RWPE2 (cell line): ENCODE results near the gene AP1AR.
"Not testable (repeated sequence)": the region's sequence is repeated elsewhere in the genome, so short reads cannot be mapped to it uniquely, and the experiment has no call there.

ENCODE experiments used
- ATAC-seq: fragments of 200-7000 bp; cut with Tn5 transposase; 3 replicates; pipeline ENCODE4 v1.9.1; 2021; ENCODE audit warnings: low read depth
- DNase-seq: peaks from one replicate; pipeline ENCODE4 v3.0.0-alpha.2; 2020; ENCODE audit warnings: low spot score
- H3K27ac ChIP-seq: fragments of 450-650 bp; 2 replicates; pipeline ENCODE4 v1.5.1; 2017; ENCODE audit warnings: mild to moderate bottlenecking; ENCODE audit not compliant: poor library complexity, severe bottlenecking
- H3K27me3 ChIP-seq: fragments of 250-450 bp; sonication (Bioruptor Pico); 2 replicates; pipeline ENCODE4 v1.5.1; 2021; ENCODE audit warnings: mild to moderate bottlenecking, moderate library complexity; ENCODE audit not compliant: insufficient read depth, poor library complexity, severe bottlenecking
- H3K36me3 ChIP-seq: fragments of 250-450 bp; sonication (Bioruptor Pico); 2 replicates; pipeline ENCODE4 v1.5.1; 2020; ENCODE audit warnings: low read depth, mild to moderate bottlenecking, moderate library complexity
- H3K4me1 ChIP-seq: fragments of 250-450 bp; sonication (Bioruptor Pico); 2 replicates; pipeline ENCODE4 v1.5.1; 2021; ENCODE audit warnings: mild to moderate bottlenecking, moderate library complexity; ENCODE audit not compliant: insufficient read depth, poor library complexity, severe bottlenecking
- H3K4me3 ChIP-seq: fragments of 250-450 bp; sonication (Bioruptor Pico); 2 replicates; pipeline ENCODE4 v1.5.1; 2021; ENCODE audit warnings: mild to moderate bottlenecking, moderate library complexity; ENCODE audit not compliant: severe bottlenecking
- H3K9me3 ChIP-seq: fragments of 250-450 bp; sonication (Bioruptor Pico); 2 replicates; pipeline ENCODE4 v1.5.1; 2021; ENCODE audit warnings: mild to moderate bottlenecking, moderate library complexity; ENCODE audit not compliant: severe bottlenecking
- CTCF ChIP-seq: fragments of 450-650 bp; IDR thresholded peaks from one replicate; pipeline ENCODE4 v1.5.1; 2017; ENCODE audit warnings: mild to moderate bottlenecking, moderate library complexity; ENCODE audit not compliant: poor library complexity, severe bottlenecking

AP1AR gene

GRCh38 chr4:112201915-112202505 is 29.6 kb upstream of the AP1AR start:
- Histone ChIP-seq H3K4me3 (no peak overlapping the region), H3K4me1 (no peaks in the 10 kb centered on the region), H3K27me3 (no peaks in the 10 kb centered on the region), H3K9me3 (no peaks in the 10 kb centered on the region), H3K36me3 (no peaks in the 10 kb centered on the region), H3K27ac (no peak overlapping the region)
- DNase-seq (no peak), ATAC-seq (no peak)
- TF ChIP-seq CTCF: no peak

GRCh38 chr4:112203593-112203992 is 28.0 kb upstream of the AP1AR start:
- Histone ChIP-seq H3K27me3 (no peaks in the 10 kb centered on the region), H3K4me1 (no peaks in the 10 kb centered on the region), H3K4me3 (no peak overlapping the region), H3K9me3 (no peaks in the 10 kb centered on the region), H3K36me3 (no peaks in the 10 kb centered on the region), H3K27ac (no peak overlapping the region)
- TF ChIP-seq CTCF: no peak
- DNase-seq (no peak), ATAC-seq (no peak)

- DNase-seq (no peak), ATAC-seq (no peak)
- H3K4me3 ChIP-seq: no peak overlapping the region
- no peaks in the 10 kb centered on the region for H3K9me3 ChIP-seq
- TF ChIP-seq CTCF: no peak
- no peaks in the 10 kb centered on the region for H3K4me1 ChIP-seq
- no peaks in the 10 kb centered on the region for H3K27me3 ChIP-seq
- no peaks in the 10 kb centered on the region for H3K36me3 ChIP-seq
- H3K27ac ChIP-seq: no peak overlapping the region
Observed at GRCh38 chr4:112206431-112206830, 25.2 kb upstream of the AP1AR start.

- not testable (repeated sequence) for H3K9me3 ChIP-seq, DNase-seq, H3K27me3 ChIP-seq, H3K4me1 ChIP-seq, ATAC-seq, H3K27ac ChIP-seq, H3K4me3 ChIP-seq, H3K36me3 ChIP-seq
Observed at GRCh38 chr4:112208137-112209095, 23.2 kb upstream of the AP1AR start.

- H3K4me3 ChIP-seq: no peak overlapping the region
- peaks cover 15% of the 10 kb centered on the region for H3K4me1 ChIP-seq
- DNase-seq (no peak), ATAC-seq (no peak)
- no peaks in the 10 kb centered on the region for H3K36me3 ChIP-seq
- TF ChIP-seq CTCF: no peak
- H3K27me3 ChIP-seq: no peaks in the 10 kb centered on the region
- no peak overlapping the region for H3K27ac ChIP-seq
- no peaks in the 10 kb centered on the region for H3K9me3 ChIP-seq
Observed at GRCh38 chr4:112210777-112211176, 20.8 kb upstream of the AP1AR start.
